WTC11 (cell line): Measurements from ENCODE around the gene PCBP3. TPM values are rescaled to one million over a fixed set of nuclear protein-coding genes. Genes with fewer than 3 reads are reported as not detected.
"Not testable (repeated sequence)": the region's sequence is repeated elsewhere in the genome, so short reads cannot be mapped to it uniquely, and the experiment has no call there.

Source experiments
- ATAC-seq: fragments of 200-7000 bp; cut with Tn5 transposase; 2 replicates; pipeline ENCODE4 v1.10.0; 2021; ENCODE audit warnings: mild to moderate bottlenecking, moderate library complexity
- CTCF ChIA-PET: fragments of 300-600 bp; sonication (Branson Sonifier 250); formaldehyde crosslinking; loops from one replicate; lab custom pipeline; 2021; ENCODE audit warnings: antibody characterized with exemption; lab: Charles Lee
- POLR2A ChIA-PET: fragments of 350-600 bp; sonication (Branson Sonifier 250); formaldehyde crosslinking; loops from one replicate; lab custom pipeline; 2021; ENCODE audit warnings: antibody characterized with exemption; lab: Charles Lee
- DNase-seq: peaks from one replicate; pipeline ENCODE4 v3.0.0; 2021; ENCODE audit warnings: low spot score
- H3K27ac Mint-ChIP-seq: 2 replicates; pipeline ENCODE4 v1.8.0; 2021; ENCODE audit warnings: mixed read lengths
- H3K27me3 Mint-ChIP-seq: 2 replicates; pipeline ENCODE4 v1.8.0; 2021; ENCODE audit warnings: low read depth, mild to moderate bottlenecking, moderate library complexity, mixed read lengths
- H3K36me3 Mint-ChIP-seq: 2 replicates; pipeline ENCODE4 v1.8.0; 2021; ENCODE audit warnings: mixed read lengths
- H3K4me1 Mint-ChIP-seq: 2 replicates; pipeline ENCODE4 v1.8.0; 2022; ENCODE audit warnings: mixed read lengths
- H3K4me3 Mint-ChIP-seq: 2 replicates; pipeline ENCODE4 v1.8.0; 2021; ENCODE audit warnings: mild to moderate bottlenecking, moderate library complexity, mixed read lengths
- H3K9me3 Mint-ChIP-seq: 2 replicates; pipeline ENCODE4 v1.8.0; 2021; ENCODE audit warnings: mixed read lengths
- CBFB ChIP-seq: sonication (generic); formaldehyde crosslinking; IDR thresholded peaks from 2 replicates; pipeline ENCODE4 v1.8.1; 2022; ENCODE audit warnings: mild to moderate bottlenecking, low read depth, missing genetic modification reagents
- FOXP1 ChIP-seq: sonication (generic); formaldehyde crosslinking; IDR thresholded peaks from 2 replicates; pipeline ENCODE4 v1.8.0; 2022; ENCODE audit warnings: missing genetic modification reagents, mild to moderate bottlenecking, moderate library complexity, borderline replicate concordance
- JUN ChIP-seq: sonication (generic); formaldehyde crosslinking; IDR thresholded peaks from 2 replicates; pipeline ENCODE4 v1.8.0; 2023; ENCODE audit warnings: mild to moderate bottlenecking, missing genetic modification reagents
- NFATC4 ChIP-seq: fragments of 250-450 bp; sonication (Bioruptor Pico); IDR thresholded peaks from 2 replicates; pipeline ENCODE4 v1.9.0; 2021; ENCODE audit warnings: mild to moderate bottlenecking
- total RNA-seq: library from RNA; stranded (reverse); gene quantifications from 3 replicates; pipeline ENCODE4 v1.2.3, GENCODE V29; 2021
- TF ChIP-seq, protein P1 (sequence below): fragments of 250-450 bp; sonication (Bioruptor Pico); conservative IDR thresholded peaks from 2 replicates; pipeline ENCODE4 v1.9.0; 2021; ENCODE audit warnings: mild to moderate bottlenecking
- TF ChIP-seq, protein P2 (sequence below): sonication (generic); formaldehyde crosslinking; IDR thresholded peaks from 2 replicates; pipeline ENCODE4 v1.8.0; 2023; ENCODE audit warnings: missing genetic modification reagents
- TF ChIP-seq, protein P3 (sequence below): sonication (generic); formaldehyde crosslinking; conservative IDR thresholded peaks from 2 replicates; pipeline ENCODE4 v1.8.1; 2023; ENCODE audit warnings: mild to moderate bottlenecking, low read depth, missing genetic modification reagents, moderate library complexity
- TF ChIP-seq, protein P4 (sequence below): fragments of 250-450 bp; sonication (Bioruptor Pico); IDR thresholded peaks from 2 replicates; pipeline ENCODE4 v1.9.0; 2021; ENCODE audit warnings: mild to moderate bottlenecking
- TF ChIP-seq, protein P5 (sequence below): sonication (generic); formaldehyde crosslinking; IDR thresholded peaks from 2 replicates; pipeline ENCODE4 v1.8.0; 2022; ENCODE audit warnings: mild to moderate bottlenecking, missing genetic modification reagents
- TF ChIP-seq, protein P6 (sequence below): sonication (generic); formaldehyde crosslinking; IDR thresholded peaks from 2 replicates; pipeline ENCODE4 v1.8.1; 2022; ENCODE audit warnings: low read depth, missing genetic modification reagents, borderline replicate concordance

Gene PCBP3
- total RNA-seq, 1 experiment from 2014 or later, result 8.5 TPM

DNA sequence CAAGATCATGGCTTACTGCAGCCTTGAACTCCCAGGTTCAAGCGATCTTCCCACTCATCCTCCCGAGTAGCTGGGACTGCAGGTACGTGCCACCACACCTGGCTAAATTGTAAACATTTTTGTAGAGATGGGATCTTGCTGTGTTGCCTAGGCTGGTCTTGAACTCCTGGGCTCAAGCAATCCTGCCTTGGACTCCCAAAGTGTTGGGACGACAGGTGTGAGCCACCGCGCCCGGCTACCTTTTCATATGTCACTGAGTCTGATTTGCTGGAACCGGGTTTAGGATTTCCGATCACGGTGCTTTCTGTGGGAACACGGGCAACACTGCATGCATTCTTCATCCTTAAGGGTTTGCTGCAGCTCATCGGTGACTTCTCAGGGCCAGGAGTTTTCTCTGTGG lies 32.2 kb upstream of the PCBP3 start (continued):
- TF ChIP-seq, protein P1, sequence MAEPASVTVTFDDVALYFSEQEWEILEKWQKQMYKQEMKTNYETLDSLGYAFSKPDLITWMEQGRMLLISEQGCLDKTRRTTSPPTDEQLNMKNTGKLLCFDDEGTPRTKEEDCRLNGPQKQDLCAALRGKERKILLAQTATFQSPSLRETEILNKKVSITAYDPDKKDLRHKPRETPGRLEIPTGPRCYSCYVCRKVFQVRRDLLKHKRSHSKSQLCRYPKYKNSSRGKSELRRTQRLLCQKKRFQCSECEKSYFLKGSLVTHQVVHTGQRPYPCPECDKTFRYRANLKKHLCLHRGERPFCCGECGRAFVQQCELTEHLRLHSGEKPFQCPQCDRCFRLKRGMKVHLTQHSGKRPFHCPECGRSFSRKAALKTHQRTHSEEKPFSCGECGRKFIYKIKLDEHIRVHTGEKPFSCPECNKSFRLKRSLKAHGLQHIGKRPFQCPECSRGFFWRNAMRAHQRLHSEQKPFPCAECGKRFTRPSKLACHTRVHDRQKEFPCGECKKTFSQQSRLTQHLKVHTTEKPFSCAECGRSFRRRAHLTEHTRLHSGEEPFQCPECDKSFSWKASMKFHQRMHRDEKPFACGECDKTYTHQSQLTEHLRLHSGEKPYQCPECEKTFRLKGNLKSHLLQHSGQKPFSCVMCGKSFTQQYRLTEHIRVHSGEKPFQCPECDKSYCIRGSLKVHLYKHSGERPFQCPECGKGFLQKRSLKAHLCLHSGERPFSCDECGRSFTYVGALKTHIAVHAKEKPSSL, result no peak
- TF ChIP-seq NFATC4 (no peak), FOXP1 (CRISPR knock-in tag) (no peak)
- TF ChIP-seq, protein P2, sequence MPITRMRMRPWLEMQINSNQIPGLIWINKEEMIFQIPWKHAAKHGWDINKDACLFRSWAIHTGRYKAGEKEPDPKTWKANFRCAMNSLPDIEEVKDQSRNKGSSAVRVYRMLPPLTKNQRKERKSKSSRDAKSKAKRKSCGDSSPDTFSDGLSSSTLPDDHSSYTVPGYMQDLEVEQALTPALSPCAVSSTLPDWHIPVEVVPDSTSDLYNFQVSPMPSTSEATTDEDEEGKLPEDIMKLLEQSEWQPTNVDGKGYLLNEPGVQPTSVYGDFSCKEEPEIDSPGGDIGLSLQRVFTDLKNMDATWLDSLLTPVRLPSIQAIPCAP (CRISPR knock-in tag), result no peak
- TF ChIP-seq, all 79 proteins: peak for 0

DNA sequence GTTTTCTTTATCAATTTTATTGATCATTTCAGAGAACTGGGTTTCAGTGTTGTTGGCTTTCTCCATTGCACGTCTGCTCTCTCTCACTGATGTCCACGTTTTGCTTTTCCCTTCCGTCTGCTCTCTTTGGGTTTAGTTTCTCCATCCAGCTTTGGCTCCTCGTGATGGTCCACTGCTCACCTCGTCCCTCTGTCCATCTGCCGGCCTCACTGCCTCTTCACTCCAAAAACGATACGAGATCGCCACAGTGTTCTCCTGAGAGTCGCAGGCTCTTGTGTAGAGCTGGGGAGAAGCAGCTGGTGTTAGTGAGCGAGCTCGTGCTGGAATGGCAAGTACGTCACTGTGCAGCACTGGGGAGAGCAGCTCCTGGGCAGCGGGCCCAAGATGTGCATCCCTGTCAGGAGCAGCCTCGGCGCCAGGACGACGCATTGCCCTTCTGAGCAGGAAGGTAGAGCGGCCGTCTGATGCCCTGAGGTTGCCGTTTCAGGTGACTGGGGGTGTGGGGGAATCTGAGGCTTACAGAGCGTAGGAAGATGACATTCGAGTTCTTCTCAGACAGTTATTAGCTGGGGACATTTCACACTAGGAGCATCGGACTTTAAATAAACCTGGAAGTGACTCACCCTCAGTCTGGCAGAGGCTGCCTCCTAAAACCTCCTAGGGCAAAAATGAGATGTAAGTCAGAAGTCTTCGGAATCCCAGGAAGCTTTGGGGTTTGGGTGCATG lies 31.4 kb upstream of the PCBP3 start:
- Mint-ChIP-seq H3K4me3 (no peak overlapping the region), H3K36me3 (no peaks in the 10 kb centered on the region), H3K9me3 (no peaks in the 10 kb centered on the region), H3K27ac (no peak overlapping the region), H3K4me1 (peaks cover 3% of the 10 kb centered on the region), H3K27me3 (no peaks in the 10 kb centered on the region; the same call in 1 of the 2 replicates)
- TF ChIP-seq FOXP1 (CRISPR knock-in tag) (no peak), JUN (CRISPR knock-in tag) (no peak), CBFB (CRISPR knock-in tag) (no peak)
- TF ChIP-seq, protein P3, sequence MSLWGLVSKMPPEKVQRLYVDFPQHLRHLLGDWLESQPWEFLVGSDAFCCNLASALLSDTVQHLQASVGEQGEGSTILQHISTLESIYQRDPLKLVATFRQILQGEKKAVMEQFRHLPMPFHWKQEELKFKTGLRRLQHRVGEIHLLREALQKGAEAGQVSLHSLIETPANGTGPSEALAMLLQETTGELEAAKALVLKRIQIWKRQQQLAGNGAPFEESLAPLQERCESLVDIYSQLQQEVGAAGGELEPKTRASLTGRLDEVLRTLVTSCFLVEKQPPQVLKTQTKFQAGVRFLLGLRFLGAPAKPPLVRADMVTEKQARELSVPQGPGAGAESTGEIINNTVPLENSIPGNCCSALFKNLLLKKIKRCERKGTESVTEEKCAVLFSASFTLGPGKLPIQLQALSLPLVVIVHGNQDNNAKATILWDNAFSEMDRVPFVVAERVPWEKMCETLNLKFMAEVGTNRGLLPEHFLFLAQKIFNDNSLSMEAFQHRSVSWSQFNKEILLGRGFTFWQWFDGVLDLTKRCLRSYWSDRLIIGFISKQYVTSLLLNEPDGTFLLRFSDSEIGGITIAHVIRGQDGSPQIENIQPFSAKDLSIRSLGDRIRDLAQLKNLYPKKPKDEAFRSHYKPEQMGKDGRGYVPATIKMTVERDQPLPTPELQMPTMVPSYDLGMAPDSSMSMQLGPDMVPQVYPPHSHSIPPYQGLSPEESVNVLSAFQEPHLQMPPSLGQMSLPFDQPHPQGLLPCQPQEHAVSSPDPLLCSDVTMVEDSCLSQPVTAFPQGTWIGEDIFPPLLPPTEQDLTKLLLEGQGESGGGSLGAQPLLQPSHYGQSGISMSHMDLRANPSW (CRISPR knock-in tag), result no peak
- TF ChIP-seq, protein P4, sequence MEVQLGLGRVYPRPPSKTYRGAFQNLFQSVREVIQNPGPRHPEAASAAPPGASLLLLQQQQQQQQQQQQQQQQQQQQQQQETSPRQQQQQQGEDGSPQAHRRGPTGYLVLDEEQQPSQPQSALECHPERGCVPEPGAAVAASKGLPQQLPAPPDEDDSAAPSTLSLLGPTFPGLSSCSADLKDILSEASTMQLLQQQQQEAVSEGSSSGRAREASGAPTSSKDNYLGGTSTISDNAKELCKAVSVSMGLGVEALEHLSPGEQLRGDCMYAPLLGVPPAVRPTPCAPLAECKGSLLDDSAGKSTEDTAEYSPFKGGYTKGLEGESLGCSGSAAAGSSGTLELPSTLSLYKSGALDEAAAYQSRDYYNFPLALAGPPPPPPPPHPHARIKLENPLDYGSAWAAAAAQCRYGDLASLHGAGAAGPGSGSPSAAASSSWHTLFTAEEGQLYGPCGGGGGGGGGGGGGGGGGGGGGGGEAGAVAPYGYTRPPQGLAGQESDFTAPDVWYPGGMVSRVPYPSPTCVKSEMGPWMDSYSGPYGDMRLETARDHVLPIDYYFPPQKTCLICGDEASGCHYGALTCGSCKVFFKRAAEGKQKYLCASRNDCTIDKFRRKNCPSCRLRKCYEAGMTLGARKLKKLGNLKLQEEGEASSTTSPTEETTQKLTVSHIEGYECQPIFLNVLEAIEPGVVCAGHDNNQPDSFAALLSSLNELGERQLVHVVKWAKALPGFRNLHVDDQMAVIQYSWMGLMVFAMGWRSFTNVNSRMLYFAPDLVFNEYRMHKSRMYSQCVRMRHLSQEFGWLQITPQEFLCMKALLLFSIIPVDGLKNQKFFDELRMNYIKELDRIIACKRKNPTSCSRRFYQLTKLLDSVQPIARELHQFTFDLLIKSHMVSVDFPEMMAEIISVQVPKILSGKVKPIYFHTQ (CRISPR knock-in tag), result no peak
- TF ChIP-seq, protein P5, sequence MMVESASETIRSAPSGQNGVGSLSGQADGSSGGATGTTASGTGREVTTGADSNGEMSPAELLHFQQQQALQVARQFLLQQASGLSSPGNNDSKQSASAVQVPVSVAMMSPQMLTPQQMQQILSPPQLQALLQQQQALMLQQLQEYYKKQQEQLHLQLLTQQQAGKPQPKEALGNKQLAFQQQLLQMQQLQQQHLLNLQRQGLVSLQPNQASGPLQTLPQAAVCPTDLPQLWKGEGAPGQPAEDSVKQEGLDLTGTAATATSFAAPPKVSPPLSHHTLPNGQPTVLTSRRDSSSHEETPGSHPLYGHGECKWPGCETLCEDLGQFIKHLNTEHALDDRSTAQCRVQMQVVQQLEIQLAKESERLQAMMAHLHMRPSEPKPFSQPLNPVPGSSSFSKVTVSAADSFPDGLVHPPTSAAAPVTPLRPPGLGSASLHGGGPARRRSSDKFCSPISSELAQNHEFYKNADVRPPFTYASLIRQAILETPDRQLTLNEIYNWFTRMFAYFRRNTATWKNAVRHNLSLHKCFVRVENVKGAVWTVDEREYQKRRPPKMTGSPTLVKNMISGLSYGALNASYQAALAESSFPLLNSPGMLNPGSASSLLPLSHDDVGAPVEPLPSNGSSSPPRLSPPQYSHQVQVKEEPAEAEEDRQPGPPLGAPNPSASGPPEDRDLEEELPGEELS (CRISPR knock-in tag), result no peak
- TF ChIP-seq, protein P6, sequence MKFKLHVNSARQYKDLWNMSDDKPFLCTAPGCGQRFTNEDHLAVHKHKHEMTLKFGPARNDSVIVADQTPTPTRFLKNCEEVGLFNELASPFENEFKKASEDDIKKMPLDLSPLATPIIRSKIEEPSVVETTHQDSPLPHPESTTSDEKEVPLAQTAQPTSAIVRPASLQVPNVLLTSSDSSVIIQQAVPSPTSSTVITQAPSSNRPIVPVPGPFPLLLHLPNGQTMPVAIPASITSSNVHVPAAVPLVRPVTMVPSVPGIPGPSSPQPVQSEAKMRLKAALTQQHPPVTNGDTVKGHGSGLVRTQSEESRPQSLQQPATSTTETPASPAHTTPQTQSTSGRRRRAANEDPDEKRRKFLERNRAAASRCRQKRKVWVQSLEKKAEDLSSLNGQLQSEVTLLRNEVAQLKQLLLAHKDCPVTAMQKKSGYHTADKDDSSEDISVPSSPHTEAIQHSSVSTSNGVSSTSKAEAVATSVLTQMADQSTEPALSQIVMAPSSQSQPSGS (CRISPR knock-in tag), result no peak
- DNase-seq, result peak; percentile 9
- POLR2A ChIA-PET, result no interaction called here
- ATAC-seq, result no peak
- CTCF ChIA-PET, result no interaction called here

DNA sequence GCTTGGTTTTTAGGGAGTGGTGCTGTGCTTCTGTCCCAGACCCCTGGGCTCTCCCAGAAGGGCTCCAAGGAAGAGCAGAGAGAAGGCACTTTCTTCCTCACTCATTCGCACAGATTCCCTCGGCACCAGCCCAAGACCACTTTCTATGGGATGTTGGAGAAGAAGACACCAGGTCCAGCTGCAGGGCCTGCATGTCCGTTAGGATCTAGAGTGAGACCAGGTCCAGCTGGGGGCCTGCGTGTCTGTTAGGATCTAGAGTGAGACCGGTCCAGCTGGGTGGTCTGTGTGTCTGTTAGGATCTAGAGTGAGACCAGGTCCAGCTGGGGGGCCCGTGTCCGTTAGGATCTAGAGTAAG lies 30.9 kb upstream of the PCBP3 start:
- ATAC-seq, H3K9me3 Mint-ChIP-seq, H3K4me3 Mint-ChIP-seq, H3K27me3 Mint-ChIP-seq, H3K27ac Mint-ChIP-seq, H3K4me1 Mint-ChIP-seq, CTCF ChIA-PET, POLR2A ChIA-PET, H3K36me3 Mint-ChIP-seq: not testable (repeated sequence)
- peak; percentile 2 for DNase-seq
